ENCODE results near the gene MTF1.

The MTF1 gene

DNA sequence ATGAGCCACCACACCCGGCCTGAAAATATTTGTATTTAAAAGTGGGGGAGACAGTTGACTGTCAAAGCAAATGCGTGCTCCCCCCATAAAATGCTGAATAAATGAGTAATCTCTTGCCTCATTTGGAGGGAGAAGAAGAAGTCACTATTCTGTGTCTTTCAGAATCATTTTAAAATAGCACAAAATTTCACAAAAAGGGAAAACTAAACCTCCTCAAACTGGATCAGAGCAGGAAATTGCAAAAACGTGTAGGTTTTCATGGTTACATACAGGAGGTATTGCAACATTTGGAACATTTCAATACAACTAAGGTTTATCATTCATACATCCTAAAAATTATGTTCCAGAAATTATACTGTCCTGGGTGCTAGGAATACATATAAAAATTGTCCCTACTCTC is 13.6 kb downstream of the MTF1 start:
- H3K79me2 ChIP-seq (ENCODE audit: insufficient read depth, low read depth), result peaks cover 29% of the 10 kb centered on the region; the same call in 1 of the 2 replicates
- H3K4me1 ChIP-seq (ENCODE audit: low read depth, poor library complexity, severe bottlenecking), result peaks cover 36% of the 10 kb centered on the region
- H3K9ac ChIP-seq, result no peak overlapping the region
- H3K36me3 ChIP-seq (ENCODE audit: insufficient read depth), result no peaks in the 10 kb centered on the region; the same call in 1 of the 2 replicates
- no peaks in the 10 kb centered on the region for H3K27me3 ChIP-seq (ENCODE audit: insufficient read depth, low read depth)
- H3K4me3 ChIP-seq (IDR thresholded peaks at IDR 0.05; ENCODE audit: insufficient read depth, low read depth, low read length), result no peak overlapping the region
- H3K27ac ChIP-seq, result no peak overlapping the region
- no peak overlapping the region for H3K4me2 ChIP-seq
- TF ChIP-seq, protein P1, sequence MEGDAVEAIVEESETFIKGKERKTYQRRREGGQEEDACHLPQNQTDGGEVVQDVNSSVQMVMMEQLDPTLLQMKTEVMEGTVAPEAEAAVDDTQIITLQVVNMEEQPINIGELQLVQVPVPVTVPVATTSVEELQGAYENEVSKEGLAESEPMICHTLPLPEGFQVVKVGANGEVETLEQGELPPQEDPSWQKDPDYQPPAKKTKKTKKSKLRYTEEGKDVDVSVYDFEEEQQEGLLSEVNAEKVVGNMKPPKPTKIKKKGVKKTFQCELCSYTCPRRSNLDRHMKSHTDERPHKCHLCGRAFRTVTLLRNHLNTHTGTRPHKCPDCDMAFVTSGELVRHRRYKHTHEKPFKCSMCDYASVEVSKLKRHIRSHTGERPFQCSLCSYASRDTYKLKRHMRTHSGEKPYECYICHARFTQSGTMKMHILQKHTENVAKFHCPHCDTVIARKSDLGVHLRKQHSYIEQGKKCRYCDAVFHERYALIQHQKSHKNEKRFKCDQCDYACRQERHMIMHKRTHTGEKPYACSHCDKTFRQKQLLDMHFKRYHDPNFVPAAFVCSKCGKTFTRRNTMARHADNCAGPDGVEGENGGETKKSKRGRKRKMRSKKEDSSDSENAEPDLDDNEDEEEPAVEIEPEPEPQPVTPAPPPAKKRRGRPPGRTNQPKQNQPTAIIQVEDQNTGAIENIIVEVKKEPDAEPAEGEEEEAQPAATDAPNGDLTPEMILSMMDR (conservative IDR thresholded peaks at IDR 0.05; ENCODE audit: low read depth, low read length), result no peak
- no peak overlapping the region for H2AFZ ChIP-seq (ENCODE audit: low read depth)
- H4K20me1 ChIP-seq (ENCODE audit: insufficient read depth), result no peaks in the 10 kb centered on the region

DNA sequence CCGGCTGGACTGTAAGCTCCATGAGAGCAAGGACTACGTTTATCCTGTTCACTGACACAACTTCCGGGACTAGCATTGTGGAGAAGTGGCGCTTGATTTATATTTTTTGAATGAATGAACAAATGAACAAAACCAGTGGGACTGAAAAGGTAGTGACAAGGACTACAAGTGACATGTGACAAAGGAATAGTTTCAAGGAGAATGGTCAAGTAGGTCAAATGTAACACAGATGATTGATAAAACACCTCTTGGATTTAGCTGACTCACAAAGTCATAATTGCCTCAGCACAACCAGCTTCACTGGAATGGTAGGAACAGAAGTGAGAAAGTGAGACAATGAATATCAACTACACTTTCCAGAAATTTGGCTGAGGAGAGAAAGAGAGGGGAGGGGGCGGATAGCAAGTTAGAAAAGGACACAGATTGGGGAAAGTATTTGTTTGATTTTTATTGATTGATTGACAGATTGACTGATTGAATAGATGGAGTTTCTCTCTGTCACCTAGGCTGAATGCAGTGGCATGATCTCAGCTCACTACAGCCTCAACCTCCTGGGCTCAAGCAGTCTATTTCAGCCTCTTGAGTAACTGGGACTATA is 14.2 kb downstream of the MTF1 start:
- Histone ChIP-seq H4K20me1 (ENCODE audit: insufficient read depth) (no peaks in the 10 kb centered on the region), H3K4me3 (IDR thresholded peaks at IDR 0.05; ENCODE audit: insufficient read depth, low read depth, low read length) (no peak overlapping the region), H2AFZ (ENCODE audit: low read depth) (no peak overlapping the region), H3K27ac (no peak overlapping the region), H3K4me1 (ENCODE audit: low read depth, poor library complexity, severe bottlenecking) (peaks cover 36% of the 10 kb centered on the region), H3K27me3 (ENCODE audit: insufficient read depth, low read depth) (no peaks in the 10 kb centered on the region), H3K79me2 (ENCODE audit: insufficient read depth, low read depth) (peaks cover 23% of the 10 kb centered on the region; the same call in 1 of the 2 replicates), H3K9ac (no peak overlapping the region), H3K4me2 (no peak overlapping the region), H3K36me3 (ENCODE audit: insufficient read depth) (no peaks in the 10 kb centered on the region; the same call in 1 of the 2 replicates)
- TF ChIP-seq, protein P1 (conservative IDR thresholded peaks at IDR 0.05; ENCODE audit: low read depth, low read length), result no peak

DNA sequence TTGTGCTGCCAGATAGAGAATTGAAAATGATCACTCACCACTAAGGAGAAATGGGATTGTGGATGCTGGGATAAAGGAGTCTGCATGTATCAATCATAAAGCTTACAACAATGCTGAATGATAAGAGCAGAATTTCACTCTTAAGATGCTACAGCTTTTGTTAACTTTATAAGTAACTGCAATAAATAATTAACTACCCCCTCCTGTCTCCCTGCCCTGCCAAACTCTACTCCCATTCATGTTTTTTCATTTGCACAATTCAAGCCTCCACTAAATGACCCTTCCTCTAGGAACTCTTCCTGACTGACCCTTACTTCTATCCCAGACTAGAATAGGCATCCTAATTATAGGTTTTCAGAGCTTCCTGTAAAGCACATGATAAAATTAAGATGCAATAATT is 14.9 kb downstream of the MTF1 start:
- H2AFZ ChIP-seq (ENCODE audit: low read depth), result no peak overlapping the region
- peaks cover 36% of the 10 kb centered on the region for H3K4me1 ChIP-seq (ENCODE audit: low read depth, poor library complexity, severe bottlenecking)
- H3K36me3 ChIP-seq (ENCODE audit: insufficient read depth), result no peaks in the 10 kb centered on the region; the same call in 1 of the 2 replicates
- no peak overlapping the region for H3K4me3 ChIP-seq (IDR thresholded peaks at IDR 0.05; ENCODE audit: insufficient read depth, low read depth, low read length)
- H4K20me1 ChIP-seq (ENCODE audit: insufficient read depth), result no peaks in the 10 kb centered on the region
- no peak overlapping the region for H3K27ac ChIP-seq
- no peaks in the 10 kb centered on the region for H3K27me3 ChIP-seq (ENCODE audit: insufficient read depth, low read depth)
- TF ChIP-seq, protein P1 (conservative IDR thresholded peaks at IDR 0.05; ENCODE audit: low read depth, low read length), result no peak
- no peak overlapping the region for H3K4me2 ChIP-seq
- no peak overlapping the region for H3K9ac ChIP-seq
- peaks cover 22% of the 10 kb centered on the region; the same call in 1 of the 2 replicates for H3K79me2 ChIP-seq (ENCODE audit: insufficient read depth, low read depth)

DNA sequence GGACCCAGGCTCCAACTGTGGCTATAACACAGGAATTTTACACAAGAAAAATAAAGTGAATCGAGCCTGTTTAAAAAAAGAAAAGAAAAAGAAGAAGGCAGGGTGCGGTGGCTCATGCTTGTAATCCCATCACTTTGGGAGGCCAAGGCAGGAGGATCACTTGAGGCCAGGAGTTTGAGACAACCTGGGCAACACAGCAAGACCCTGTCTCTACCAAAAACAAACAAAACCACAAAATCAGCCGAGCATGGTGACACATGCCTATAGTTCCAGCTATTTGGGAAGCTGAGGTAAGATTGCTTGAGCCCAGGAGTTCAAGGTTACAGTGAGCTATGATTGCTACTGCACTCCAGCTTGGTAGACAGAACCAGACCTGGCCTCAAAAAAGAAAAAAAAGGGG is 17.7 kb downstream of the MTF1 start:
- H3K27me3 ChIP-seq (ENCODE audit: insufficient read depth, low read depth), result no peaks in the 10 kb centered on the region
- H3K4me3 ChIP-seq (IDR thresholded peaks at IDR 0.05; ENCODE audit: insufficient read depth, low read depth, low read length), result no peak overlapping the region
- H3K36me3 ChIP-seq (ENCODE audit: insufficient read depth), result no peaks in the 10 kb centered on the region; the same call in 1 of the 2 replicates
- peaks cover 21% of the 10 kb centered on the region for H3K4me1 ChIP-seq (ENCODE audit: low read depth, poor library complexity, severe bottlenecking)
- no peak overlapping the region for H3K9ac ChIP-seq
- H3K27ac ChIP-seq, result no peak overlapping the region
- H4K20me1 ChIP-seq (ENCODE audit: insufficient read depth), result no peaks in the 10 kb centered on the region
- no peak overlapping the region for H2AFZ ChIP-seq (ENCODE audit: low read depth)
- TF ChIP-seq, protein P1 (conservative IDR thresholded peaks at IDR 0.05; ENCODE audit: low read depth, low read length), result no peak
- no peak overlapping the region for H3K4me2 ChIP-seq
- no peaks in the 10 kb centered on the region for H3K79me2 ChIP-seq (ENCODE audit: insufficient read depth, low read depth)

Data from KMS-11 (cell line).